GM21390 (cell line): Measurements from ENCODE around the gene SEPTIN3.
"Not testable (repeated sequence)": the region's sequence is repeated elsewhere in the genome, so short reads cannot be mapped to it uniquely, and the experiment has no call there.

Experiments
- ATAC-seq: cut with Tn5 transposase; IDR thresholded peaks from one replicate; pipeline ENCODE4 v1.9.1; 2021; ENCODE audit not compliant: unreplicated experiment

SEPTIN3 gene

GRCh38 chr22:41939981-41940831, 29.0 kb upstream of the SEPTIN3 start:
- peak; percentile 48 for ATAC-seq

- ATAC-seq = no peak
These were observed 28.1 kb upstream of the SEPTIN3 start for GRCh38 chr22:41940832-41941765.

DNA sequence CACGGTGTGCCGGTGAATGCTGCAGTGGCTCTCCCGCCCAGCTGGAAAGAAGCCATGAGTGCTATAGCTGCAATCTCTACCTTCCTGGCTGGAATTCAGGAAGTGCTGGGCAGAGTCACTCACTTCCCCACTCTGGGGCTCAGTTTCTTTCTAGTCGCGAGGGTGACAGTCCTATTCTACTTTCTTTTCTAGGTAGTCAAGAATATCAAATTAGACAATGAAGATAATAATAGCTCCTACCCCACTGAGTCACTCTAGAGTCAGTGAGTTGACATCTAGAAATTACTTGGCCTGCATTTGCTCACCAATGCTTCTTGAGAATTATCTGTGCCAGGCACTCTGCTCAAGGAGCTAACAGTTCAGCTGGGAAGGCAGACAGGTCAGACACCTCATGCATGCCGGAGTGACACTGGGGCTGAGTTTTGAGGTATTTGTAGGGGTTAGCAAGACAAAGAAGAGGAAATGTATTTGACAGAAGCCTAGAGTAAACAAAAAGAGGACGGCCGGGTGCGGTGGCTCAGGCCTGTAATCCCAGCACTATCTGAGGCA, 25.5 kb upstream of the SEPTIN3 start:
- no peak for ATAC-seq

- peak; percentile 78 for ATAC-seq
These were observed 22.4 kb upstream of the SEPTIN3 start, which contains the start of gene CENPM for GRCh38 chr22:41946629-41947423. Gene CENPM, minus strand, starts transcription at chr22:41947152. Its CDS starts 76 bp downstream, at chr22:41947076.

DNA sequence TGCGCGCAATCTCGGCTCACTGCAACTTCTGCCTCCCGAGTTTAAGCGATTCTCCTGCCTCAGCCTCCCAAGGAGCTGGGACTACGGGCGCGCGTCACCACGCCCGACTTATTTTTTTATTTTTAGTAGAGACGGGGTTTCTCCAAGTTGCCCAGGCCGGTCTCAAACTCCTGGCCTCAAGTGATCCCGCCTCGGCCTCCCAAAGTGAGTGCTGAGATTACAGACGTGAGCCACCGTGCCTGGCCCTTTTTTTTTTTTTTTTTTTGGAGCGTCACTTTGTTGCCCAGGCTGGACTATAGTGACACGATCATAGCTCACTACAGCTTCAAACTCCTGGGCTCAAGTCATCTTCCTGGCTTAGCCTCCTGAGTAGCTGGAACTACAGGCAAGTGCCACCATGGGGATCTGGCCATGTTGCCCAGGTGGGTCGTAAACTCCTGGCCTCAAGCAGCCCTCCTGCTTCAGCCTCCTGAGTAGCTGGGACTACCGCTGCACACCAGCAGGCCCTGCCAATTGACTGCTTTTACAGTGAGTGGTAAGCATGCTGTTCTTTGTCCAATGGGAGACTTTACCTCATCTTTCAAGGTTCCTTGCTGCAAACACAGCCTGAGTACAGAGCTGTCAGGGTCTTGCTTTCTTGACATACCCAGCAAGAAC, 21.7 kb upstream of the SEPTIN3 start:
- no peak for ATAC-seq

GRCh38 chr22:41948142-41948541, 21.1 kb upstream of the SEPTIN3 start:
- ATAC-seq = no peak

DNA sequence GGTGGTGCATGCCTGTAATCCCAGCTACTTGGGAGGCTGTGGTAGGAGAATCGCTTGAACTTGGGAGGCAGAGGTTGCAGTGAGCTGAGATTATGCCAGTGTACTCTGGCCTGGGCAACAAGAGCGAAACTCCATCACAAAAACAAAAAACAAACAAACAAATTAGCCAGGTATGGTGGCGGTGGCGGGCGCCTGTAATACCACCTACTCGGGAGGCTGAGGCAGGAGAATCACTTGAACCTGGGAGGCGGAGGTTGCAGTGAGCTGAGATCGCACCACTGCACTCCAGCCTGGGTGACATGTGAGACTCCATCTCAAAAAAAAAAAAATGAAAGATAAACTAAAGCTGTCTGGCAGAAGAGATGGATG, 20.3 kb upstream of the SEPTIN3 start:
- ATAC-seq = not testable (repeated sequence)

DNA sequence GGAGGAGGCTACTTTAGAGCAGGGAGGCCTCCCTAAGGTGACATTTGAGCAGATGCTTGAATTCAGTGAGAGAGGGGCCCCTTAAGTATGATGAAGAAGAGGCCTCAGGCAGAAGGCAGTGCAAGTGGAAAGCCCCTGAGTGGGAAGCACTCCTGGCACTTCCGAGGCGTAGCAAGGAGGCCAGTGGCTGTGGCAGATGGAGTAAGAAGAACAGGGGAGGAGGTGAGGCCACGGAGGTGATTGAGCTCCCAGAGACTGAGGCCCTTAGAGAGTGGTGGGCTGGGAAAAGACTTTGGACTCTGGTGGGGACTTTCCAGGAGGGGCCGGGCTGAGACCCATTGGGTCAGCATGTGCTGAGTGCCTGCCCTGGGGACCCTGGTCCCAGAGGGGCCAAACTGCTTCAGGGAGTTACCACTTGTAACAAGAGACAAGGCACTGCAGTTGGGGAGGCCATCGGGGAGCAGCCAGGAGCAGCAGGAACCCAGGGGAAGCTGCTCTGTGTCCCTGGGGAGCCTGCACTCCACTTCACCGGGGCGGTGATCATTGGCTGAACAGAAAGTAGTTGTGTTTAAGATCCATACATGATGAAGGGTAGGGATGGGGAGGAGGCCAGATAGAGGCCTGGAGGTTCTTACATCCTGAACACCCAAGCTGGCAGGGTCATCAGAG, 19.8 kb upstream of the SEPTIN3 start:
- ATAC-seq = no peak

DNA sequence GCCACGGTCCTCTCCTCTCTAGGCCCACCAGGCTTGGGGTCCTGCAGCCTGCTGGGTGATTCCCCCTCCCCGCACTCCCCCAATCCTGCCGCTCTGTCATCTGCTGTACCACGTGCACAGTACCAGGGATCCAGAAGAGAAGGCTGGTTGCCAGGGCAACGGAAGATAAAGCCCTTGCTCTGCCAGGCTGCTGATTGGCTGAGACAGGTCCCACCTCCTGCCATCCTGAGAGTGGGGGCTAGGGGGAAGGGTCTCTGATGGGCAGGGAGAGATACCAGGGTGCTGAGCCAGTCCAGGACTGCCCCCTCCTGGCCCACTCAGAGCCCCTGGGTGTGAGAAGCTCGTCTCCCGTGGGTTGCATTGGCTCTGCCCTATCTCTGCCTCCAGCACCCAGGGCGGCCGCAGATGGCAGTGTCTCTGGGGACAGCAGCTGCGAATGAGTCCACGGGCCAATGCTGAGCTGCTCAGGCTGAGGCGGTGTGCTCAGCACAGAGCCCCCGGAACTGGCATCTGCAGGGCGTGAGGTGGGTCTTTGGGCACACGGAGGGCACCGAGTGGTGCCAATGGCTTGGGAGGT, 17.3 kb upstream of the SEPTIN3 start, which contains the start of gene SMIM45:
SMIM45 (plus strand) TSS at position 253 of the 577 bp plus-strand sequence.
- no peak for ATAC-seq

- ATAC-seq = no peak
These were observed 16.5 kb upstream of the SEPTIN3 start for GRCh38 chr22:41952713-41953112.

GRCh38 chr22:41957941-41958556, 11.2 kb upstream of the SEPTIN3 start:
- ATAC-seq = no peak

GRCh38 chr22:41963453-41964111, 5.7 kb upstream of the SEPTIN3 start:
- no peak for ATAC-seq

GRCh38 chr22:41964112-41964491, 5.1 kb upstream of the SEPTIN3 start:
- ATAC-seq = no peak

GRCh38 chr22:41966225-41966606, 3.0 kb upstream of the SEPTIN3 start:
- ATAC-seq = no peak

DNA sequence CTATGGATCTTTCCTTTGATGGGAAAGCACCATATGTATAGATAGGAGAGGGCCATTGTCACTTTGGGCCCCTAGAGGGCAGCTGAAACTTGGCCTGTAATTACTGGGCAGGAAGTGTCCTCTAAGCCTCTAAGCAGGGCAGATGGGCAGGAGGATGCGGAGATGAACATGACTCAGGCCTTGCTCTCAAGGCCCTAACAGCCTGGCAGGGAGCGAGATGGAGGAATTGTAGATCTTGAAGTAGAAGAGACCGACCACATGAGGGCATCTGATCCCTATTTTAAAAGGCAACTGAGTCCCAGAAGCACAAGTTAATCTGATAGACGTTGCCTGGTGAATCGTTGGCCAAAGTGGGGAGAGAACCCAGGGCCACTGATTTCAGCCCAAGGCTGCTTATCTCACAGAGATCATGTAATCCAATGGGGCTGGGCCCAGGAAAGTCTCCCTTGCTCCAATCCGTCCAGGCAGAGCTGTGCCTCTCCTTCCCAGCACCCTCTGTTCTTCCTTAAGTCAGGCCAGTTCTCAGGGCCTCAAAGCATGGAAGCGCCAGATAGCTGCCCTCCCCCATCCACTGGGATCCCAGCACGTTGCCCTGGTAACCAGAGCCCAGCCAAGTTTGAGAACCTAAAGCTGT, 2.5 kb upstream of the SEPTIN3 start:
- no peak for ATAC-seq

- ATAC-seq = no peak
These were observed 642 bp upstream of the SEPTIN3 start for GRCh38 chr22:41968601-41969000.

- no peak for ATAC-seq
These were observed 1.4 kb downstream of the SEPTIN3 start for GRCh38 chr22:41970601-41971000.

- no peak for ATAC-seq
These were observed 2.2 kb downstream of the SEPTIN3 start for GRCh38 chr22:41971431-41971830.
